GM18499 (cell line): ENCODE data around the gene CELF1.
"Not testable (repeated sequence)": the region's sequence is repeated elsewhere in the genome, so short reads cannot be mapped to it uniquely, and the experiment has no call there.

Experiments
- ATAC-seq: cut with Tn5 transposase; IDR thresholded peaks from one replicate; pipeline ENCODE4 v1.9.1; 2021; ENCODE audit warnings: moderate number of reproducible peaks; ENCODE audit not compliant: insufficient read depth, unreplicated experiment

Gene CELF1

GRCh38 chr11:47577460-47578041 is 24.6 kb upstream of the CELF1 start:
- no peak for ATAC-seq

- ATAC-seq: no peak
Observed at GRCh38 chr11:47573321-47573720, 20.4 kb upstream of the CELF1 start.

DNA sequence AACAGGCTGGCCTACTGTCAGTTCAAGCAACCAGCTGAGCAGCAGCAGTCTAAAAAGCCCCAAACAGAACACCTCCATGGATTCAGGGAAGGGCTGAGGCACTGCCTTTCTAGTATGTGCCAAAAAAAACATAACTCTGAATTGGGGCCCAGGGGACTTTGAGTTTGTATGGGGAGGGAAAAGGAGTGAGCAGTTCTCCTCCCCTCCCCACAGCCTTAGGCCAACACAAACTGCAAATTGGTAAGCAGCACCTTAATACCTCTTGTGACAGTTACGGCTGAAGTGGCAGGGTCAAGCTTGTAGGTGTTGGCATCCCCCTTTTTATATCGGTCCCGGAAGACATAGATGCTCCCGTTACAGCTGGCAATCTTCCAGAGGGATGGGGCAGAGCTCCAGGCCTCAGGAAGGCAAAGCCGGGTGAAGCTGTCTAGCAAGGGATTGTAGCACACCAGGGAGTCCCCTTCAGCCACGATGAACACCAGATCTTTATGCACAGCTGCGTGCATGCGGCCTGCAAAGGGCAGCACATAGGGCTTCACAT is 19.9 kb upstream of the CELF1 start:
- ATAC-seq: no peak

DNA sequence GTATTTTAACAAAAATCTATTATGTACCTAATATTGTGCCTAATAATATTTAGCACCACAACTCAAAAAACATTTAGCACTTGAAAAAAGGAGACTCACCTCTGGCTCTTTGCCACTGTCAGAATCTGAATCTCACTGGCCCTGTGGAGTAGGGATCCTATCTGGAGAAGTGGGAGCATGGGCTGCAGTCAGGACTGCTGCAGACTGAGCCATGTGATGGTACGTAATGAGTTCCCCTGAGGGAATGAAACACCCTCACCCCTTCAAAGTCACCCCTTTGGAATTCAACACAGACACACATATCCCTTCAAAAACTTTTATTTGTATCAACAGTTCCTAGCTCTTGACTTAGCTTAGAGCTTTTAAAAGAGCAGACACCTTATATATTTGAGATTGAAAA is 19.0 kb upstream of the CELF1 start:
- no peak for ATAC-seq

DNA sequence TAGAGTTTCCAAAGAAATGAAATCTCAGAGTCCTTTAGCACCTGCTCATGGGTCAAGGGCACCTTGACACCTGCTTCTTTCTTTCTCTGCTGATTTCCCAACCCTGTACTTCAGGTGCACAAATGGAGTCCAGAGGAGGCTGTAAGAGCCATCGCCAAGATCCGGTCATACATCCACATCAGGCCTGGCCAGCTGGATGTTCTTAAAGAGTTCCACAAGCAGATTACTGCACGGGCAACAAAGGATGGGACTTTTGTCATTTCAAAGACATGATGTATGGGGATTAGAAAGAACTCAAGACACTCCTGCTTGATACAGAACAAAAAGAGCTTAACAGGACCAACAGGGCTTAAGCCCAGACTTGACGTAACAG is 18.4 kb upstream of the CELF1 start:
- no peak for ATAC-seq

DNA sequence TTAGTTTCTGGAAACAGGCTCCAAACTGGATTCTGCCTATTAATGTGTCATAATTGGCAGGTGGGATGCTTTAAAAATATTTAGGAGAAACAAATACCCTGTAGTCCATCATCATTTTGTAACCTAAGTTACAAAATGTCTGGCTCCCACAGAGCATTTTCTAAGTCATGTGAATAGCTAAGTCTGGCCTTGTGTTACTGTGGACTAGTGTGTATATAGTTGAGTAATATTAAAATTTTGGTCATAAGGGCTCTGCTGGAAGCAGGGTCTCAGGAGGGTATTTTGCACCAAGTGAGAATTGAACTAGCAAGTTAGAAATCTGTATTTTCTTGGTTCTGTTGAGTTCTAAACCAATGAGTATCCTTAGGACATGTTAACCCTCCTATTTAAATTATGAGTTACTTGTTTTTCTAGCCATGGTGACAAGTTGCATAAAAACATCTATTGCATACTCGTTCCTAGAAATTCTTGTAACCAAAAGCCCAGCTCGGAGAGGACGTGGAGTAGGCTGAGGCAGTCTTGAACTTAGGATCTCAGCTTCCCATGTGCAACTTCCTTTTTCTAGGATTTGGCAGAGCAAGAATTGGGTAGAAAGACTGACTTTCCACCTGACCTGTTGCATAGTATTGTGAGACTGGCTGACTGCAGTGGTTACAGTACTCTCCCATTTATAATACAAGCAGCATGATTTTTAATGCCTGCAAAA is 17.9 kb upstream of the CELF1 start:
- ATAC-seq: no peak

DNA sequence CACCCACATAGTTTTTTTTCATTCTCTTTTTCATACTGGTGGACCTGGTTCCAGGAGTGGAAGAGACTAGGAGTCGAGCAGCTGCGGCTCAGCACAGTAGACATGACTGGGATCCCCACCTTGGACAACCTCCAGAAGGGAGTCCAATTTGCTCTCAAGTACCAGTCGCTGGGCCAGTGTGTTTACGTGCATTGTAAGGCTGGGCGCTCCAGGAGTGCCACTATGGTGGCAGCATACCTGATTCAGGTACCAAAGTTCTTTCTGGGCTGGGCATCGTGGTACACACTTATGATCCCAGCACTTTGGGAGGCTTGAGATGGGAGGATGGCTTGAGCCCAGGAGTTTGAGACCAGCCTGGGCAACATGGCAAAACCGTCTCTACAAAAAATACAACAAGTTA is 16.7 kb upstream of the CELF1 start:
- no peak for ATAC-seq

GRCh38 chr11:47566149-47566698 is 13.3 kb upstream of the CELF1 start:
- ATAC-seq: no peak

GRCh38 chr11:47565340-47566148 is 12.6 kb upstream of the CELF1 start, which contains the start of gene PTPMT1:
Gene PTPMT1 (plus strand): TSS chr11:47565599. CDS start chr11:47565623, 24 bp downstream.
- no peak for ATAC-seq

- no peak for ATAC-seq
Observed at GRCh38 chr11:47564933-47565339, 12.0 kb upstream of the CELF1 start.

DNA sequence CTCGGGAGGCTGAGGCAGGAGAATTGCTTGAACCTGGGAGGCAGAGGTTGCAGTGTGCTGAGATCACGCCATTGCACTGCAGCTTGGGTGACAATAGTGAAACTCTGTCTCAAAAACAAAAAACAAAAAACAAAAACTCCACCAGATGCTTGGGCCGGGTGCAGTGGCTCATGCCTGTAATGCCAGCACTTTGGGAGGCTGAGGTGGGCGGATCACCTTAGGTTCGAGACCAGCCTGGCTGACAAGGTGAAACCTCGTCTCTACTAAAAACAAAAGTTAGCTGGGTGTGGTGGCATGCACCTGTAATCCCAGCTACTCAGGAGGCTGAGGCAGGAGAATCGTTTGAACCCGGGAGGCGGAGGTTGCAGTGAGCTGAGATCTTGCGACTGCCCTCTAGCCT is 11.4 kb upstream of the CELF1 start:
- ATAC-seq: not testable (repeated sequence)

DNA sequence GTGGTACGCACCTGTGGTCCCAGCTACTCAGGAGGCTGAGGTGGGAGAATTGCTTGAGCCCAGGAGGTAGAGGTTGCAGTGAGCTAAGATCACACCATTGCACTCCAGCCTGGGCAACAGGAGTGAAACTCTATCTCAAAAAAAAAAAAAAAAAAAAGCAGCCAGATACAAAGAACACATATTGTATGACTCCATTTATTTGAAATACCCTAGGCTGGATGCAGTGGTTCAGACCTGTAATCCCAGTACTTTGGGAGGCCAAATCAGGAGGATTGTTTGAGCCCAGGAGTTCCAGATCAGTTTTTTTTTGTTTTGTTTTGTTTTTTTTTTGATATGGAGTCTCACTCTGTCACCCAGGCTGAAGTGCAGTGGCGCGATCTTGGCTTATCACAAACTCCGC is 9.5 kb upstream of the CELF1 start:
- not testable (repeated sequence) for ATAC-seq

GRCh38 chr11:47560426-47560825 is 7.5 kb upstream of the CELF1 start:
- ATAC-seq: no peak

- ATAC-seq: no peak
Observed at GRCh38 chr11:47558695-47559094, 5.8 kb upstream of the CELF1 start.

GRCh38 chr11:47557004-47557403 is 4.1 kb upstream of the CELF1 start:
- not testable (repeated sequence) for ATAC-seq

DNA sequence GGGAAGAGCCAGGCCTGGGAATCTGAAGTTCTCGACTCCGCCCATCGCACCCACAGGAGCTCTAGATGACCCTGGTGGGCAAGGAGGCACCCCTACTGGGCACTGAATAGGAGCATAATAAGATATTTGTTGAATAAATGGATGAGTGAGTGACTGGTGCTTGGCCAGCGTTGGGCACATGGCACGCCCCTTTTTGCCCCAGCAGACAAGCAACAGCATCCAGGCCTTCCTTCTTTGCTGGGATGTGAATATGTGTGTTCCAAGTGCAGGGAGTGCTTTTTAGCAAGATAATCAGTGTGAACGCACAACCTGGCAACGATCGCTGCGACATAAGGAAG is 443 bp upstream of the CELF1 start:
- peak; percentile 25 for ATAC-seq

DNA sequence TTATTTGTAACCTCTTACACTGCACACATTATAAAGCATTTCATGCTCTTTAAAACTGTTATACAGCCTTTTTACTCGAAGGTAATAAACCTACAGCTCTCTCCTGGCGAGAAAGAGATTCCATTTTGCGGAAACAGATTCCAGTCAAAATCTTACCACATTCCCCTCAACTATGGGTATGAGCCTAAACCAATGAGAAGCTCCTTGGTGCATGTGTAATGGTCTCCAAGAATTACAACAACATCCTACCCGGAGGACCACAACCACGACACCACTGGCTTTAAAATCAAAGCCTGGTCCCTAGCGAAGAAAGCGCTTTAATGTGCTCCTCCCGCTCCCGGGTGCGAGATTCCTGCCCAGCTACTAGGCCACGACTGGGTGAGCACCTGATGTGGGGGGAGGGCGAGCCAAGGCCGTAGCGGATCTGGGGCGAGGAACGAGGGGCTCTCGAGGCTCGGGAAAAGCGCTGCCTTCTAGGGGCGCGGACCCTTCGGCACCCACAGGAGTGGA is 821 bp downstream of the CELF1 start:
- no peak for ATAC-seq

- no peak for ATAC-seq
Observed at GRCh38 chr11:47551086-47551485, 1.8 kb downstream of the CELF1 start.

GRCh38 chr11:47550288-47551047 is 2.5 kb downstream of the CELF1 start:
- no peak for ATAC-seq

GRCh38 chr11:47546274-47546673 is 6.7 kb downstream of the CELF1 start:
- ATAC-seq: not testable (repeated sequence)
